Activated CD4-positive, alpha-beta T cell treated with anti-CD3 and anti-CD28 coated beads, Interleukin-2, Interleukin-4, amounts not matched to agents 100 ng/mL and 50 ng/mL, durations not matched to agents 16 hours and 8 hours (primary cell): ENCODE results near the gene PAIP2.
"Not testable (repeated sequence)": the region's sequence is repeated elsewhere in the genome, so short reads cannot be mapped to it uniquely, and the experiment has no call there.

Experiments used
- DNase-seq: peaks from one replicate; pipeline ENCODE4 v3.0.0-alpha.2; 2020; ENCODE audit warnings: low spot score

Gene PAIP2

DNA sequence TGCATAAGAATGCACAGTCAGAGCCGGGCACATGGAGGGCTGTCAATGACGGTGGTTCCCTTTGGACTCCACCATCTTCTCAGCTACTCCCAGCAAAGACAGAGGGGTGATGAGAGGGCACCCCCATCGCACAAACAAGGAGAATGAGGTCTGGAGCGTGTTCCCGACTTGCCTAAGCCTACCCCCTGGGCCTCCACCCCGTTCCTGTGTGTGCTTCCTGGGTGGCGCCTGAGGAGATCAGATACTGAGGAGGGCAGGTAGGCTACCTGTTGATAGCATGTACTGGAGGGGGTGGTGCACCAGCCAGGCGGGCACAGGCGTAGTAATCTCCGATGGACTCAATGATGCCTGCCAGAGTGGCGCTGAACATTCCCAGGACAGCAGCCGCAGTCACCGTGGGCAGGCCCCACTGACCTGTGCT lies 37.3 kb downstream of the PAIP2 start:
- no peak for DNase-seq

- DNase-seq: no peak
Measured at GRCh38 chr5:139379626-139380449, 38.2 kb downstream of the PAIP2 start.

GRCh38 chr5:139381837-139382761 lies 40.4 kb downstream of the PAIP2 start:
- DNase-seq: no peak

DNA sequence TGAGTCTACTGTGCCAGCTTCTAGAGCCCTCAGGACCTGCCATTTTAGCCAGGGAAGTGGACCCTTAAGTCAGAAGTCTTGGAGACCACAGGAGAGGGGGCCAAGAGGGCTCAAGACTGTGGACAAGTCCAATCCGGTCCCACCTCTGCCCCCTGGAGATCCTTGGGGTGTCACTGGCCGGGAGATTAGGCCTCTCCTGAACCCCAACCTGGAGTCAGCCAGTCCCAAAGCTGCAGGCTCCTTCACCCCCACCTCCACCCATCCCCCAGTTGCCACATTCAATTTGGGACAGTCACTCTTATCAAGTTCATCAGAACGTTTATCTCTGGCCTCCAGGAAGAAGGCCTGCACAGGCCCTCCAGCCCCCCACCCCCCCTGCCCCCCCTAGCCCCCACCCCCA lies 41.2 kb downstream of the PAIP2 start:
- no peak for DNase-seq

DNA sequence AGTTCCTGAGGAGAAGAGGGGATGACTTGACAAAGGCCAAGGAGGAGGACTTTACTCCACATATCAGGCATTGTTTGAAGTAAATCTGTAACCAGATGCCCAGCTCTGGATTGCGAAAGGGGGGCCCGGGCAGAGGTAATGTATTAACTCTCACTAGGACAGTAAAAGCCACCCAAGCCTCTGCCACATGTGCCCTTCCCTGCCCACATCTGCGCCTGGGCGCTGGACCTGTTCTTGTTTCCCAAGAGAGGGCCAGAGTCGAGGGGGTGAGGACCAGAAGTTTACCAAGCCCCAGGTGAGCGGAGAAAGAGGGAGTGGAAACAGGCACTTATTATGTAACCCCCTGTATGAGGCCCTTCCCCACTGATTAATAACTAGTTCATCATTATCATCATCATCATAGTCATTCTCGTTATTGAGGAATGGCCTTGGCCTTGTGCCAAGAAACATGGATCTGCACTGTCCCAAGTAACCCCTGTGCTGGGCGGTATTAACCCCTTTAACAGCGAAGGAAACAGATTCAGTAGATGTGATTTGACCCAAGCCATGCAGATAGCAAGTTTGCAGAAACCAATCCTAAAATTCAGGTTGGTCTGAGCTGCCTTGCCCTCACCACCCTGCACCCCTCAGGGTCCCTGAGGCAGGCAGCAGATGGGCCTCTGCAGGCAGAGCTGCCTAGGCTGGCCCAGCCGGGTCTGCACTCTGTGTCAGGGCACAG lies 41.8 kb downstream of the PAIP2 start, which contains the start of gene SLC23A1:
TSS of gene SLC23A1 (minus strand) at position 23 of the 718 bp plus-strand sequence. CDS start 44 bp downstream, outside the sequence.
- no peak for DNase-seq

DNA sequence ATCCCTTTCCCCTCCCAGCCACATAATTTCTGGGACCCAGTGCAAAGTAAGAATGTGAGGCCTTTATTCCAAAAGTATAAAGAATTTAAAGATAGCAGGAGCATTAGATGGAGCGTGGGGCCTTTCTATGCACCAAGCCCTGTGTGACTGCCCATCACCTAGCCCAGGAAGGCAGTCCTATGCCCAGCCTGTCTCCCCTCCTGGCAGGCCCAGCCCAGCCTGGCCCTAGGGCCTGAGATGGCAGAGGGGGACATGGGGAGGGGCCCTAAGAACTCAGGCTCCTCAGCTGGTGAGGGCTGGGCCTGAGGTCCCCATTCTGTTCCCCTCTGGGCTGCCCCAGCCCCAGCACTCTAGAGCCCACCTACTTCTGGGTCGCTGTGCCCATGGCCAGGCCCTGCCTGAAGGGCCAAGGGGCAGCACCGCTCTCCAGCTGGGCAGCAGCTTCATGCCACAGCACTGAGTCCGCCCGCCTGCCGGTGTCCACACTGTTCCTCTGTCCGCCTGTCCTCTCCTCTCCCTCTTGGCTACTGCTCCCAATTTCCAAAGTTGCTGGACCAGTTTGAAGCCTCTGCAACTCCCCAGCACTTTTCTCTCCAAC lies 42.4 kb downstream of the PAIP2 start:
- DNase-seq: no peak

GRCh38 chr5:139384591-139385051 lies 43.0 kb downstream of the PAIP2 start:
- DNase-seq: no peak

DNA sequence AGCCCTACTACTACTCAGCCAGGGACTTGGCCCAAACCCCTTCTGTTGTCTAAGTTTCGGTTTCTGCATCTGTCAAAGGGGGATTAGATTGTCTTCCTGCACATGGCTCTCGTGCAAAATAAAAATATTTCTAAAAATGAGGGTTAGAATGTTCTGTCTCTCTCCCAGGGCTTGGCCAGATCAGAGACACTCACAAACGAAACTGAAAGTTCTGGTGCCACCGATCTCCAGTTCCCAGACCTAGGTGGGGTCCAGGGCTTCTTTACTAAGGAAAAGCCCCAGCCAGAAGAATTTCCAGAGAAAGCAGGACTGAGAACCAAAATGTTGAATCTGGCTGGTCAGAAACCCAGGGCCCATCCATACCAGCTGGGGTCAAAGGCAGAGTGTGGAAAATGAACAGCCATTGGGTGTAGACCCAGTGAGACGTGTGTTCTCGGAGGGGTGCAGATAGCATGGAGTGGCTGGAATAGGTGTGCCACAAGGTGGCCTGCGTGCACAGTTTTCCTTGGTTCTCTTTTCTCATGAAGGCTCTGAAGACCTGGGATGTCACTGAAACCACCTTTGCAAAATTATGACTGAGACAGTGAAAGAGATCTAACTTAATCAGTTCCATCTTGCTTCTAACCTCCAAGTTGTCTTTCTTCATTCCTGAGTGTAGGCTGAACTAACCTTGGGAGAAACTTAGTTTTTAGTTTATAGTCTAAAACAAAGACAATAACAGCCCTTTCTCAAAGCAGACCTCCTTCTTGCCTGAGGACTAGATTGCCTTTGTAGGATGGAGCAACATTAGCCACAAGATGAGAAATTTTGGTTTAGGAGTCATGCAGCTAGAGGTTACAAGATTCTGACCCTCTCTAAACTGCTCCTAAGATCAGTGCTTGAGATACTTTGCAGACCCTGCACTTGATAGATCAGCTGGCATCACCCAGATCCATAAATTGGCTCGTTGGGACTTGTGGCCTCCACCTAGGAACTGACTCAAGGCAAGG lies 43.7 kb downstream of the PAIP2 start:
- no peak for DNase-seq

DNA sequence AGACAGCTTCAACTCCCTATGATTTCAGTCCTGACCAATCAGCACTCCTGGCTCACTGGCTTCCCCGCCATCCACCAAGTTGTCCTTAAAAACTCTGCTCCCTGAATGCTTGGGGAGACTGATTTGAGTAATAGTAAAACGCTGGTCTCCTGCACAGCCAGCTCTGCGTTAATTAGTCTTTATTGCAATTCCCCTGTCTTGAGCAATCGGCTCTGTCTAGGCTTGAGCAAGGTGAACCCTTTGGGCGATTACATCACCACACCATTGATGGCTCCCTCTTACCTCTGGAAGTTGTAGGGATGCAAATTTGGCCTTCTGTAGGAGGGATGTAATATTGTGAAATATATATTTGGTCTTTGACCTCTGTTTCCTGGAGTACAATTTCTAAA lies 44.4 kb downstream of the PAIP2 start:
- no peak for DNase-seq

DNA sequence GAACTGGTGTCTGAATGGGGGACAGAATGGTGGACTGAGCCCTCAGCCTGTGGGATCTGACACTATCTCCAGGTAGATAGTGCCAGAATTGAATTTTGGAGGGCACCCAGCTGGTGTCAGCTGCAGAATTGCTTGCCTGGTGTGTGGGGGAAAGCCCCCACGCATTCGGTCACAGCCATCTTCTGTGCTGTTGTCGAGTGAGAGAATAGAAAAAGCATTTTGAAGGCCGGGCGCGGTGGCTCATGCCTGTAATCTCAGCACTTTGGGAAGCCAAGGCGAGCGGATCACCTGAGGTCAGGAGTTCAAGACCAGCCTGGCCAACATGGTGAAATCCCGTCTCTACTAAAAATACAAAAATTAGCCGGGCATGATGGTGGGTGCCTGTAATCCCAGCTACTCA lies 45.3 kb downstream of the PAIP2 start:
- DNase-seq: not testable (repeated sequence)

DNA sequence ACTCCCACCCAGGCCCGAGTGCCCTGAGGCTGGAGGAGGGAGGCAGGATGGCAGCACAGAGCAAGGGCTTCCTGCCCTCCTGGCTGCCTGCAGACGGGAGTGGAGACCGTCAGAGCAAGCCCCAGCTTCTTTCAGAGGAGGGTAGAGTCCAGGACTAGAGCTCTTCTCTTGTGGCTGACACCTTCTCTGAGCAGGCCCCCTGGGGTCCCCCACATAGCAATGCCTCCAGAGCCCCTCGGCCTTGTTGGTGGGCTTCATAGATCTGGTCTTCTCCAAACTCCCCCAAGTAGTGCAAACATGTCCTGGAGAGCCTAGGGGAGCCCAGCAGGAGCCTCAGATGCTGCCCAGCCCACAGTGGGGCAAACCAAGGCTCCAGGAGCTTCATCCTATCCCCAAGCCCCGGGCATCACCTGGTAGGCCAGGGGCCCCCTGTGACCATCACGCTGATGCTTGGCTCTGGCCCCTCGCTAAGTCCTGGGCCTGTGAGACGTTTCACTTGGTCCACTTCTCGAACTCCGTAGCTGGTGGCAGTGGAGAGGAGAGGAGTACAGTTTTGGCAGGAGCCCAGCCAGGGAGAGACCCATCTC lies 46.0 kb downstream of the PAIP2 start:
- DNase-seq: no peak

DNA sequence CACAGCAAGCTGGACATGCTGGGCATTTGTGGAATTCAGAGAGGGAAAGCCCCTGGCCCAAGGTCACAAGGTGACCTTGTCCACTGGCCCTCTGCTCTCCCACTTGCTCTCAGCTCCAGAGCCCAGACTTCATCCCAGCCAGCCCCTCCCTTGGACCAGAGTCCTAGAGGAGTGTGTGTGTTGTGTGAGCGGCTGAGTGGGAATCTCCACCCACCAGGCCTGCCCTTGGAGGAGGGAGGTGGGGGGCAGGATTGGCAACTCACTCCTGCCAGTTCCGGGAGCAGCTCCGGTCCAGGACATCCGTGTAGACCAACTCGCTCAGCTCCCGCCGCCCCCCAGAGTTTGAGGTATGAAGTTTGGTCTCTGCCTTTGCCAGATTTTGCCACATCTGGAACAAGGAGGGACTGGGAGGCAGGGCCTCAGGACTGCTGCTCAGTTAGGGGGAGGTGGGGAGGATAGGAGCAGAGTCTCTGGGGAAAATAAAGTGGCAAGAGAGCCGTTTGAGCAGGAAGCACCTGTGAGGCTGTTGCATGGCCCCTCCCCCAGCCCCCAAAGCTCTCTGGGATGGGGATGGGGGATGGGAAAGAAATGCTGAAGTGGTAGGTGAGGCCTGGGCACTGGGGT lies 46.7 kb downstream of the PAIP2 start:
- no peak for DNase-seq

GRCh38 chr5:139389701-139390638 lies 48.3 kb downstream of the PAIP2 start, which contains the start of gene MZB1:
TSS of gene MZB1 (minus strand) at chr5:139389913. CDS start at chr5:139389856, 57 bp downstream.
- DNase-seq: peak; percentile 86

DNA sequence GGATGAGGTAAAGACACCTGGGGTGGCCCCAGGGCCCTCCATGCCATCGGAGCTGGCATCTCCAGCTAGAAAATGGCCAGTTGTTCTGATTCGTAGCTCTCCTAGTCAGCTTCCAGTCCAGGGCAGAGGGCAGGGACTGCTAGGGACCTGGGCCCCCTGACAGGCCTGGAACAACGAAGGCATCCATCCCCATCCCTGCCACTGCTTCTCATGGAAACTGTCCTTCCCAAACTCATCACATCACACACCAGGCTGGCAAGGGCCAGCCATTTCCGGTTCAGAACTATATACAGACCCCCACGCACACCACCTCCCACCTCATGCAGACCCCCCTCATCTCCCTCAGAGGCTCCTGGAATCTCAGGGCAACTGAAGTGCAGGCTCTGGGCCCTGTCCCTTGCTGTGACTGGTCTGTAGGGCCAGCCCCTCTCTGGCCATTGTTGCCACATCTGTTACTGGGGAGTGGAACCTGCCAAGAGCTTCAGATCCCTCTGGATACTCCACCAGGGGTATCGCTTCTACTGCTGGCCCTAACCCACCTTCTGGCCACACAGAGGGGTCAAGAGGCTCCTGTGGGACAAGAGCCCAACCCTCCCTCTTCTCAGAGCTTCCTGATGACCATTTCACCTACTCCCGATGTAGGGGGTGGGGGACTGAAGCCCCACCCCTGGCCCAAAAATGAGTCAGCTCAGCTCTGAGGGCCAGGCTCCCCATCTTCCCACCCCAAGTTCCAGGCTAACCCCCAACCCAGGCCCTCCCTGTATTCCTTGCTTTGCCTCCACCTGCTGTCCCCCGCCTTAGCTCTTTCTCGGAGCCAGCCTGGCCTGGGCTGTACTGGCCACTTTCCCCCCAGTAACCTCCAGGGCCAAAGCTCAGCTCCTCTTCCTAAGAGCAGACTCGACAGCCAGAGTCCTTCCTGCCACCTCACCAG lies 49.2 kb downstream of the PAIP2 start:
- DNase-seq: no peak

DNA sequence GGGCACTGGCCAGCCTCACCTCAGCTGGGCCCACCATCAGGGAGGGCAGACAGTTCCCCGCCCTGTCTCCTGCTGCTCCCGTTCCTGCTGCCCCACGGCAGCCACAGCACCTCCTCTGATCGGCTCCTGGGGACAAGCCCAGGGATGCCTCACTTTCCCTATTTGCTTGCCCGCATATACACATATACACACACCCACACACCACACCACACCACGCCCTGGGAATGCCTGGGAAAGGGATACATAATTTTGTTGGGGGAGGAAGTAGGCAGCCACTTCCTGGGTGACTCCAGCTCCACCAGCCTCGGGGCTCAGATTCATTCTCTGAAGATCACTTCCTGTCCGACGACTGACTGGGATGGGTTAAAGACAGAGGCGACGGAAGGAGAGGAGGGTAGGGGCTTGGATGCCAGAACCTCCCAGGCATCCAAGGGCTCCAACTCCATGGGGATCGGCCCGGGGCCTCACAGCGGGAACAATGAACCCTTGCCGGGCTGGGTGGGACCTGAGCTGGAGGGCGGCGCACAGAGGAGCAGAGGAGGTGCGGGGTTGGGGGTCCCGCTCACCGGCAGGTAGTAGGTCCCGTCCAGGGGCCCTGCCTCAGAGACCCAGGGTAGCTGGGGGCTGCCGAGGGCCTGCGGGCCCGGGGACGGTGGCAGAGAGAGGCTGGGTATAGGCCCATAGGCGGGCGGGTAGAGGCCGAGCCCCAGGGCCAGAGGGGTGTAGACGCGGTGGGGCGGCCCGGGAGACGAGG lies 50.1 kb downstream of the PAIP2 start:
- DNase-seq: peak; percentile 68

DNA sequence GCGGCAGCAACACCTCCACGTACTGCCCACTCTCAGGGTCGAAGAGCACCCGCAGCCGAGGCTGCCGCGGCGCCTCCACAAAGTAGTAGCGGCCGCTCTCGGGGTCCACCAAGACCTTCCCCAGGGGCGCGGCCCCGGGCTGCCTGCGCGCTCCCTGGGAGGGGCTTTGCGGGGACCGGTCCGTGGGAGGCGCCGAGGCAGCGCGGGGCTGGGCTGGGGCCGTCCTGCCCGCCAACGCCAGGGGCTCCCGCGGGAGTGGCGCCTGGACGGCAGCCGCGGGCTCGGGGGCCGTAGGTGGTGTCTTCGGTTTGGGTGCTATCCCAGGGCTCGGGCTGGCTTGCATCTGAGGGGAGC lies 50.6 kb downstream of the PAIP2 start:
- no peak for DNase-seq
